Measurements from ENCODE around the gene RBBP8NL. TPM values are rescaled to one million over a fixed set of nuclear protein-coding genes. Genes with fewer than 3 reads are reported as not detected.
A peak's percentile ranks its signal among the peaks of the same experiment; 100 is the strongest.

Gene RBBP8NL
- total and polyA plus RNA-seq, 2 experiments from 2014 or later, result 0.10 to 1.1 TPM

DNA sequence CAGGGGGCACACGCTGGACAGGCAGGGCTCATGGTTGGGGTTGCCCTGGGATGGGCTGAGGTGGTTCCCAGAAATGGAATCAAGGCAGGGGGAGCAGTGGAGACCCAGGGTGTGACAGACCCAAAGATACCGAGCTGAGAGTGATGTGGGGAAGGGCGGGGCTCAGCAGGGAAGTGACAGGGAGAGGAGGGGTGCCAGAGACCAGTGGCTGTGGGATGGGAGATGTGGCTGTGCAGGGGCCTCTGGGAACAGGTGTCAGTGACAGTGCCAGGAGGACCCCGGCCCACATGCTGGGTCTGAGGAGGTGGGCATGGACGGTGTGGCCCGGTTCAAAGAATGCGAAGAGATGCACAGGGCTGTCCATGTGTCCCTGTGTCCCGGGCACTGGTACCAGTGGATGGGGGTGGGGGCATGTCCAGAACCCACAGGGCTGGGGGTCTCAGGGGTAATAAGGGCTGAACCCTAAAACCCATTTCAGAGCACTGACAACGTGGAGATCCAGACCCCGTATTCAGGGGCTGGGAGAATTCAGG lies 21.3 kb downstream of the RBBP8NL start:
- Histone ChIP-seq H3F3A (replicated peaks; ENCODE audit: low read depth) (no peaks in the 10 kb centered on the region), H3K4me2 (peak overlapping the region; percentile 82), H3K4me1 (ENCODE audit: insufficient read depth) (no peaks in the 10 kb centered on the region; the same call in 1 of the 2 replicates), H3K27ac (ENCODE audit: low read depth) (no peak overlapping the region), H3K79me2 (replicated peaks; ENCODE audit: insufficient read depth) (no peaks in the 10 kb centered on the region), H3K36me3 (ENCODE audit: insufficient read depth) (no peaks in the 10 kb centered on the region), H3K27me3 (ENCODE audit: insufficient read depth) (no peaks in the 10 kb centered on the region), H2AFZ (no peak overlapping the region), H4K20me1 (replicated peaks; ENCODE audit: insufficient read depth) (no peaks in the 10 kb centered on the region; the same call in 1 of the 2 replicates), H3K4me3 (peak overlapping the region; percentile 62), H3K9me2 (ENCODE audit: insufficient read depth) (no peaks in the 10 kb centered on the region)
- Mint-ChIP-seq H3K9me3 (no peaks in the 10 kb centered on the region), H3K27ac (no peak overlapping the region), H3K4me3 (peak overlapping the region; percentile 72), H3K4me1 (peaks cover 14% of the 10 kb centered on the region), H3K27me3 (ENCODE audit: insufficient read depth, low read depth, poor library complexity) (peaks cover 14% of the 10 kb centered on the region), H3K36me3 (ENCODE audit: low read depth) (0 out of 3 replicates have a peak, but pooled peaks cover under 1% of the 10 kb centered on the region)
- DNase-seq (ENCODE audit: low spot score) (no peak), ATAC-seq (no peak)
- TF ChIP-seq EZH2phosphoT487 (IDR thresholded peaks at IDR 0.05; ENCODE audit: unreplicated experiment), result no peak
- TF ChIP-seq ZNF114 (CRISPR knock-in tag; IDR thresholded peaks at IDR 0.05), result no peak
- TF ChIP-seq NANOG (IDR thresholded peaks at IDR 0.05; ENCODE audit: borderline replicate concordance), result no peak
- TF ChIP-seq, protein P1, sequence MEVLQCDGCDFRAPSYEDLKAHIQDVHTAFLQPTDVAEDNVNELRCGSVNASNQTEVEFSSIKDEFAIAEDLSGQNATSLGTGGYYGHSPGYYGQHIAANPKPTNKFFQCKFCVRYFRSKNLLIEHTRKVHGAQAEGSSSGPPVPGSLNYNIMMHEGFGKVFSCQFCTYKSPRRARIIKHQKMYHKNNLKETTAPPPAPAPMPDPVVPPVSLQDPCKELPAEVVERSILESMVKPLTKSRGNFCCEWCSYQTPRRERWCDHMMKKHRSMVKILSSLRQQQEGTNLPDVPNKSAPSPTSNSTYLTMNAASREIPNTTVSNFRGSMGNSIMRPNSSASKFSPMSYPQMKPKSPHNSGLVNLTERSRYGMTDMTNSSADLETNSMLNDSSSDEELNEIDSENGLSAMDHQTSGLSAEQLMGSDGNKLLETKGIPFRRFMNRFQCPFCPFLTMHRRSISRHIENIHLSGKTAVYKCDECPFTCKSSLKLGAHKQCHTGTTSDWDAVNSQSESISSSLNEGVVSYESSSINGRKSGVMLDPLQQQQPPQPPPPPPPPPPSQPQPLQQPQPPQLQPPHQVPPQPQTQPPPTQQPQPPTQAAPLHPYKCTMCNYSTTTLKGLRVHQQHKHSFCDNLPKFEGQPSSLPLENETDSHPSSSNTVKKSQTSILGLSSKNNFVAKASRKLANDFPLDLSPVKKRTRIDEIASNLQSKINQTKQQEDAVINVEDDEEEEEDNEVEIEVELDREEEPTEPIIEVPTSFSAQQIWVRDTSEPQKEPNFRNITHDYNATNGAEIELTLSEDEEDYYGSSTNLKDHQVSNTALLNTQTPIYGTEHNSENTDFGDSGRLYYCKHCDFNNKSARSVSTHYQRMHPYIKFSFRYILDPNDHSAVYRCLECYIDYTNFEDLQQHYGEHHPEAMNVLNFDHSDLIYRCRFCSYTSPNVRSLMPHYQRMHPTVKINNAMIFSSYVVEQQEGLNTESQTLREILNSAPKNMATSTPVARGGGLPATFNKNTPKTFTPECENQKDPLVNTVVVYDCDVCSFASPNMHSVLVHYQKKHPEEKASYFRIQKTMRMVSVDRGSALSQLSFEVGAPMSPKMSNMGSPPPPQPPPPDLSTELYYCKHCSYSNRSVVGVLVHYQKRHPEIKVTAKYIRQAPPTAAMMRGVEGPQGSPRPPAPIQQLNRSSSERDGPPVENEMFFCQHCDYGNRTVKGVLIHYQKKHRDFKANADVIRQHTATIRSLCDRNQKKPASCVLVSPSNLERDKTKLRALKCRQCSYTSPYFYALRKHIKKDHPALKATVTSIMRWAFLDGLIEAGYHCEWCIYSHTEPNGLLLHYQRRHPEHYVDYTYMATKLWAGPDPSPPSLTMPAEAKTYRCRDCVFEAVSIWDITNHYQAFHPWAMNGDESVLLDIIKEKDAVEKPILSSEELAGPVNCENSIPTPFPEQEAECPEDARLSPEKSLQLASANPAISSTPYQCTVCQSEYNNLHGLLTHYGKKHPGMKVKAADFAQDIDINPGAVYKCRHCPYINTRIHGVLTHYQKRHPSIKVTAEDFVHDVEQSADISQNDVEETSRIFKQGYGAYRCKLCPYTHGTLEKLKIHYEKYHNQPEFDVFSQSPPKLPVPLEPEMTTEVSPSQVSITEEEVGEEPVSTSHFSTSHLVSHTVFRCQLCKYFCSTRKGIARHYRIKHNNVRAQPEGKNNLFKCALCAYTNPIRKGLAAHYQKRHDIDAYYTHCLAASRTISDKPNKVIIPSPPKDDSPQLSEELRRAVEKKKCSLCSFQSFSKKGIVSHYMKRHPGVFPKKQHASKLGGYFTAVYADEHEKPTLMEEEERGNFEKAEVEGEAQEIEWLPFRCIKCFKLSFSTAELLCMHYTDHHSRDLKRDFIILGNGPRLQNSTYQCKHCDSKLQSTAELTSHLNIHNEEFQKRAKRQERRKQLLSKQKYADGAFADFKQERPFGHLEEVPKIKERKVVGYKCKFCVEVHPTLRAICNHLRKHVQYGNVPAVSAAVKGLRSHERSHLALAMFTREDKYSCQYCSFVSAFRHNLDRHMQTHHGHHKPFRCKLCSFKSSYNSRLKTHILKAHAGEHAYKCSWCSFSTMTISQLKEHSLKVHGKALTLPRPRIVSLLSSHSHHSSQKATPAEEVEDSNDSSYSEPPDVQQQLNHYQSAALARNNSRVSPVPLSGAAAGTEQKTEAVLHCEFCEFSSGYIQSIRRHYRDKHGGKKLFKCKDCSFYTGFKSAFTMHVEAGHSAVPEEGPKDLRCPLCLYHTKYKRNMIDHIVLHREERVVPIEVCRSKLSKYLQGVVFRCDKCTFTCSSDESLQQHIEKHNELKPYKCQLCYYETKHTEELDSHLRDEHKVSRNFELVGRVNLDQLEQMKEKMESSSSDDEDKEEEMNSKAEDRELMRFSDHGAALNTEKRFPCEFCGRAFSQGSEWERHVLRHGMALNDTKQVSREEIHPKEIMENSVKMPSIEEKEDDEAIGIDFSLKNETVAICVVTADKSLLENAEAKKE (CRISPR knock-in tag; IDR thresholded peaks at IDR 0.05), result no peak
- no peak for TF ChIP-seq CREB1 (CRISPR knock-in tag; IDR thresholded peaks at IDR 0.05; ENCODE audit: low read depth)

Data from GM23338 (cell line).